Right hindlimb (tissue), 1 donor: ENCODE measurements around the gene CDHR2.

ENCODE experiments used
- DNase-seq: peaks from one replicate; pipeline ENCODE4 v3.0.0-alpha.2; 2018

Gene CDHR2

DNA sequence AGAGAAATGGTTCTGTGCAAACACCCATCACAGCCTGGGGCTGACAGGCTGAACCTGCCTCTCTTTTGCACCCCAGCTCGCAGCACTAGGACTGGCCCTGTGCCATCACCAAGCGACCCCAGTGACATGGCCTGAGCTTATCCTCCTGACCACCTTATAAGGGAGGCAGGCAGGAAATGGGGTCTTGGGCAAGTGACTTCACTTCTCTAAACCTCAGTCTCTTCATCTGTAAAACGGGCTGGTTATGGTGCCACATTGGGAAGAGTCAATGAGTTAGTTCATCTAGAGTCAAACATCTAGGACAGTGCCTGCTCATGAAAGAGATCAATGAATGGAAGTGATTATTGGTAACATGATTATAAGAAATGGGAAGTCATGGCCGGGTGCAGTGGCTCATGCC lies 75.0 kb downstream of the CDHR2 start:
- DNase-seq = no peak

DNA sequence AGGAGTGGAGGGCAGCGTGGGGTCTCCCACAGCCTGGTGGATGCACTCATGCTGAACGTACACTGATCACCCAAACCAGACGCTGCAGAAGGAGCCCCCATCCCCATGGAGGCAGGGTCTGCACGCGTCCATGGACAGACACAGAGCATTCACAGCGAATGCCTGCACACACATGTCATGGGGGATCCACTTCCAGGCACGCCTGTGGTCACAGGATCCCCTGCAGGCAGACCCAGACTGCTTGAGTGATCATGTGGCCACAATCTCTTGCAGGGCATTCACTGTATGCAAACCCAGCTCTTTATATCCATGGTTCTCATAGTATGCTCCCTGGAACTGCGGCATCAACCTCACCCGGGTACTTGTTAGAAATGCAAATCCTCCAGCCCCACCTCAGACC lies 75.8 kb downstream of the CDHR2 start:
- DNase-seq = no peak

DNA sequence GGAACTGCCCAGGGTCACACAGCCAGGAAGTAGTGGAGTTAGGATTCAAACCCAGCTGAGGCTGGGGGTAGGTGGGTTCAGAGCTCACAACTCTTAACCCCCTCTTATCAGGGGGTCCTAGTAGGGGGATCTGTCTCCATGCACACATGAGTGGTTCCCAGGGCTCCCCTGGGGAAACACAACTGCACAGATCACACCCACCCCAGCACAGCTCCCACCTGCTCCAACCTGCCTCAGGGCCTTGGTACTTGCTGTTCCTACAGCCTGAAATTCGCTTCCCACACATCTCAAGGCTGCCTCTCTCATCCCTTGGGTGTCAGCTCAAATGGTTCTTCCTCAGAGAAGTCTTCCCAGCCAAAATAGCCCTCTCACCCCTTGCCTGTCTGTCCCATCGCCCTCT lies 76.4 kb downstream of the CDHR2 start:
- DNase-seq = no peak

DNA sequence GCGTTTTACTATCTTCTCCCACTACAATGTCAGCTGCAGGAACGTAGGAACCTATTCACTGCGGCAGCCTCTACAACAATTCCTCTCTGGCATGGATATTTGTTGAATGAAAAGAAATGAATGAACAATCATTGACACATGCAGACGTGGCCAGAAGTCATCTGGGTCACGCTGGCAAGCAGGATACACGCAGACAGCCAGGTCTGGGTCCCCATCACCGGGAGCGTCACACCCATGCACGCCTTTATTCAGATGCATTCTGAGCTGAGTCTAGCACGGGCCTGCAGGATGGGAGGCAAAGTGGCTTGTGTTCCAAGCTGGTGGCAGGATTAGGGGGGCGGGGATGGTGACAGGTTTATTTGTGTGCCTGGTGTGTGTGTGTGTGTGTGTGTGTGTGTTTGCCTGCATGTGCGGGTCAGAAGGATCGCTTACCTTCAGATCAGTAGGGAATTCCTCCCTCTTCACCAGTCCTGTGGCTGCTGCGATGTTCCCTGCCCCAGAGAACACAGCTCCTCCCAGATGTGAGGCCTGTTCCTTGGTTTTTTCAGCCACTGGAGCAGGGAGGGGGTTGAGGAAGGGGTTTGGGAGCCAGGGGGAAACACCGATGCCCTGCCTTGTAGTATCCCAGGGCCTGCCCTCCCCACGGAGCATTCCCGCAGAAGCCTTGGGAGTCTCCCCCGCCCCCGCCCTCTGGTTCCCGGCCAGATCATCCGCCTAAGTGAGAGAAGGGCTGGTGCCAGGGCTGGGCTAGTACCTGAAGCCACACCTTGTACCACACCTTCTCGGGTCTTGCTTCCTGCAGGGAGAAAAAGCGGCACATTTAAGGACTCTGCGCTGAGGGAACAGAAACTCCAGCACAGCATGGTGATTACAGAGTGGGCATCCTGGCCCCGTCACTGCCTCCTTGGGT lies 77.1 kb downstream of the CDHR2 start:
- DNase-seq = no peak

DNA sequence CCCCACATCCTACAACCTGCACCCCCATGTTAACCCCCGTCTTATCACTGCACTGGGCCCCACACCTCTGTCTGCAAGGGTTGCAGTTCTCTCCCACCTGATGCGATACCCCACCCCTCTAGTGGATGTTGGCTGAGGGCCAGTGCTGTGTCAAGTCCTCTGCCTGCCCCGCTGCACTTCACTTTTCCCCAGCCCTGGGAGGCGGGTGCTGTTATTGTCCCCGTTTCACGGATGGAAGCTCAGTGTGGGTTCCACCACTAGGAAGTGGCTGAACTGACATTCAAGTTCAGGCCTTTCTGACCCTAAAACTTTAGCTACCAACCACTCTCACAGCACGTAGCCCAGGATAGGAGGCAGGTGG lies 77.7 kb downstream of the CDHR2 start:
- no peak for DNase-seq

- DNase-seq = no peak
Observed at GRCh38 chr5:176627582-176627981, 78.4 kb downstream of the CDHR2 start.

DNA sequence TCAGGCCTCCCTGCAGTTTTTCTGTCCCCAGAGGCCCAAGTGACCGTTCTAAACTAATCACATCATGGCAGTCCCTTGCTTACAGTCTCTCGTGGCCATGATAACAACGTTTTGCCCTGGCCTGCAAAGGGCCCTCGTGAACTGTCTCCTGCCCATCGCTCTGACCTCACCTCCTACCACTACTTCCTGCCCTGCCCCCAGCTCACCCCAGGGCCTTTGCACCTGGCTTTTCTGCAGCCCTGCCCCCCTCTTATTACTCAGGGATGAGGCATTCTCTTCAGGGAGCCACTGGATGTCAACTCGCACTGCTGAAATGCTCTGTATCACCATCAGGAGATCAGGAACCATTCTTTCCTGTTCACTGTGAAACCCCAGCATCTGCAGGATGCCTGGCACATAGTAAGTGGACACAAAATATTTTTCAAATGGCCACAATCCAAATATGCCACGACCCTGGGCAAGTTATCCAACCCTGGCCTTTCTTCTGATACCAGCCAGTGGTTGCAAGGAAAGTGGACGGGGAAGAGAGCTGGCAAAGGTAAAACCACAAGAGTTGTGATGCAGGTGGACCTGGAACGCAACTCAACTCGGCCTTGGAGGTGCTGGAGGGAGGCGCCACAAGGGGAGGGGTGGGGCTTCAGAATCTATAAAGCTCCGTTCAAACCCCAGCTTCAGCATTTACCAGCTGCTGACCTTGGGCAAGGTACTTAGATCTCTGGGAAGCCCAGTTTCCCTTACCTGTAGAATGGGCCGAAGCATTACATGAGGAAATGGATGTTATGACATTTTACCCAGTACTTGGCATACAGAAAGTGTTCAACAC lies 79.5 kb downstream of the CDHR2 start:
- DNase-seq = no peak

DNA sequence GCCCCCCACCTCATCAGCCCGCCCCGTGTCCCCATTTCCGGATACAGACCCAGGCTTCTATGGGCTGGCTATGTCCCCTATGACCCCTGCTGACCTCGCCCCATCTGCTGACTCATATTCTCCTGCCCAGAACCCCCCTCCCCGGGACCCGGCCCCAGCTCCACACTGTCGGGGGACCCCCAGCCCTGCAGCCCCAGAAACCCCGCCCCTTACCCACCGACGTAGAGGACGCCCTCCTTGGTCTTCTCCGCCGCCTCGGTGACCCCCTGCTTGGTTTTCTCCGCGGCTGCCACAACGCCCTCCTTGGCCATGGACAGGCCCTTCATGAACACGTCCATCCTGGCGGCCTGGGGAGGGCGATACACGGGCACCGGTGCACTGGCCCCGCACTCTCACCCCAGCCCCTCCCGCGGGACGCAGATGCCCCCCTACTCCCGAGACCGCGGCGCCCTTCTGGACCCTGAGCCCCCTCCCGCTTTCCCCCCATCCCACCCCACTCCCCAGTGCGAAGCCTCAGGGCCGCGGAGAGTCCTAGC lies 80.2 kb downstream of the CDHR2 start:
- no peak for DNase-seq

DNA sequence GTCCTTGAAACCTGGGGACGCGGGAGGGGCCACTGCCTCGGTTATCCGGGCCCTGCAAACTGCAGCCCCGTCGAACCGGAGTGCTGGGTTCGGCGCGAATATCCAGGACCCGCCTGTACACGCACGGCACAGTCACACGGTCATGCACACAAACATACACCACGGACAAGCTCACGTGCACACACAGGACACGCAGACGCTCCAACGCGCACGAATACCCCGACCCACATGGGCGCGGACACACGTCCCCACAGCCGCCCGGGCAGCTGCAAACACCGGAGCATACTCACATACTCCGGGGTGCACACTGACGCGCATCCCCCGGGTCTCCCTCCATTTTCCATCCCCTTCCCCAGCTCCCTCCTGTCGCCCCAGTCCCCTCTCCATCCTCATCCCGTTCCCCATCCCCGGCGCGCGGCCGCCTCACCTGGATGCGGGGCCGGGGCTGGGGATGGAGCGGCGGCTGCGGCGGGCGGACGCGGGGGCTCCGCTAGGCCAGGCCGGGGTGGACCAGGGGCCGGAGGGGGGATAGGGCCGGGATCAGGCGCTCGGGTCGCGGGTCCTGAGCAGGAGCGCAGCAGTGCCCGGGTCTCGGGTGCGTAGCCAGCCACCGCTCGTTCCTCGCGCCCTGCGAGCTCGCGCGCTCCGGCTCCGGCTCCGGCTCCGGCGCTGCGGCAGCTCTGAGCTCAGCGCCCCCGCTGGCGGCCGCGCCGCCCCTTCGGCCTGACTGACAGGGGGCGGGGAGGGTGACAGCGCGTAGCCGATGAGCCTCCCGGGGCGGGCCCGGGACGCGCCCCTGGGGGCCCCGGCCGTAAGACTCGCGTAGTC lies 80.9 kb downstream of the CDHR2 start, which contains the start of the genes EIF4E1B and SNCB:
Gene EIF4E1B, plus strand, starts transcription at position 823 of the 828 bp plus-strand sequence. CDS start 12,113 bp downstream, outside the sequence.
Gene SNCB, minus strand, starts transcription at position 682 of the 828 bp plus-strand sequence. CDS start 880 bp downstream, outside the sequence.
- peak; percentile 49 for DNase-seq

- DNase-seq = no peak
Observed at GRCh38 chr5:176630681-176631222, 81.6 kb downstream of the CDHR2 start.

DNA sequence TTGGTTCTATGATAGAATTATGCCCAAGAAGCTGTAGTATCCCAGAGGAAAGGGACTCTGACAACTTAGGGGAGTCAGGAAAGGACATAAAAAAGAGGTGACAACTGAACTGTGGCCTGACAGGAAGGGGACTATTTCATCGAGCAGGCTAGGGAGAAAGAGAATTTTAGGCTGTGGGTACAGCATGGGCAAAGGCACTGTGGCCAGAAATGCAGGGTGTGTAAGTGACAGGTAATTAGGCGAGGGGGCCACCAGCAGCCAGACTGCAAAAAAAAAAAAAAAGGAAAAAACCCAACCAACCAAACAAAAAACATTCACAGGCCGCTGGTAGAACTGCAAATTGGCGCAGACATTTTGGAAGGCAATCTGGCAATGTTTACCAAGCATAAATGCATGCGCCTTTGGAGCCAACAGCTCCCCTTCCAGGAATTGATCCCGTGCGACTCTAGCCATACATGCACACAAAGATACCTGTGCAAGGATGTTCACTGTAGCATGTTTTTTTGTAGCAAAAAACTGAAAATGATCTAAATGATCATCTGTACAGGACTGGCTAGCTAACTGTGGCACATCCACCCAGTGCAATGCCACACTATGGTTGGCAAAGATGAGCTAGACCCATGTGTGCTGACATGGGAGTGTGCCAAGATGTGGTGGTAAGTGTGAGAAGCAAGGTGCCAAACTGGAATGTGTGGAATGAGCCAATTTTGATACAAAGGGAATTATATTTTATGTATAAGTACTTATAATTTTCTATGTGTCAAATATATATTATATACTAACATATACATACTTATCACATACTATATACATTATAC lies 82.5 kb downstream of the CDHR2 start:
- no peak for DNase-seq

DNA sequence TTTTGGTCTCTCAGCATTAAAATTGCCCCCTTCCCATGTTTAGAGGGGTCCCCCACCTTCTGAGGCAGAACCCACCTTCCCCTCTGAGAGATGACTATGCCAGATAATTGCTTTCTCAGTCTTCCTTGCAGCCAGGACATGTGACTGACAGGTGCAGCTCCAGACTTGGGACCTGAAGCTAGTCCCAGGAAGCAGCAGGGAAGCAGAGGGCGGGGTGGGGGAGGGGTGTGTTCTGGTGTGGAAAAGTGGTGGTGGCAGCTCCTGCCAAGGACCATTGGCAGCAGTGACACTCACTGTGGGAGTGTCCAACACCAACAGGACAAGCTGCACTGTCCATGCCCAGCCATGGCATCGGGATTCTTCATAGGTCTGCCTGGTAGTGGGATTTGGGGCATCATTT lies 83.6 kb downstream of the CDHR2 start:
- DNase-seq = no peak

- DNase-seq = no peak
Observed at GRCh38 chr5:176633598-176633997, 84.5 kb downstream of the CDHR2 start.

GRCh38 chr5:176636426-176636825 lies 87.3 kb downstream of the CDHR2 start:
- DNase-seq = no peak

- DNase-seq = no peak
Observed at GRCh38 chr5:176637556-176637955, 88.4 kb downstream of the CDHR2 start.

DNA sequence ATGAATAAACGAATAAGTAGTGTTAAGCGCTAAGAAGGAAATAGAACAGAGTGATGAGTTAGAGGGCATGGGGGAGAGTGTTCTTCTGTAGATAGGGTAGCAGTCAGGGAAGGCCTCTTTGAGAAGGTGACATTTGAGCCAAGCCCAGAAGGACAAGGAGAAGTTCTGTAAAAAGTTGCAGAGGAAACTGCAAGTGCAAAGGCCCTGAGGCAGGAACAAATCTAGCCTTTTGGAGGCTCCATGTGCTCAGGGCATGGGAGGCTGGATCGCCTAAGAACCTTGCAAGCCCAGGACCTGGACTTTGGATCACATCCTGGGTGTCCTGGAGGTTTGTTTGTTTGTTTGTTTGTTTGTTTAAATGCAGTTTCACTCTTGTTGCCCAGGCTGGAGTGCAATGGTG lies 89.3 kb downstream of the CDHR2 start:
- no peak for DNase-seq

GRCh38 chr5:176639208-176639607 lies 90.1 kb downstream of the CDHR2 start:
- no peak for DNase-seq

GRCh38 chr5:176639981-176640380 lies 90.8 kb downstream of the CDHR2 start:
- peak; percentile 51 for DNase-seq

GRCh38 chr5:176640616-176641015 lies 91.5 kb downstream of the CDHR2 start:
- DNase-seq = no peak

DNA sequence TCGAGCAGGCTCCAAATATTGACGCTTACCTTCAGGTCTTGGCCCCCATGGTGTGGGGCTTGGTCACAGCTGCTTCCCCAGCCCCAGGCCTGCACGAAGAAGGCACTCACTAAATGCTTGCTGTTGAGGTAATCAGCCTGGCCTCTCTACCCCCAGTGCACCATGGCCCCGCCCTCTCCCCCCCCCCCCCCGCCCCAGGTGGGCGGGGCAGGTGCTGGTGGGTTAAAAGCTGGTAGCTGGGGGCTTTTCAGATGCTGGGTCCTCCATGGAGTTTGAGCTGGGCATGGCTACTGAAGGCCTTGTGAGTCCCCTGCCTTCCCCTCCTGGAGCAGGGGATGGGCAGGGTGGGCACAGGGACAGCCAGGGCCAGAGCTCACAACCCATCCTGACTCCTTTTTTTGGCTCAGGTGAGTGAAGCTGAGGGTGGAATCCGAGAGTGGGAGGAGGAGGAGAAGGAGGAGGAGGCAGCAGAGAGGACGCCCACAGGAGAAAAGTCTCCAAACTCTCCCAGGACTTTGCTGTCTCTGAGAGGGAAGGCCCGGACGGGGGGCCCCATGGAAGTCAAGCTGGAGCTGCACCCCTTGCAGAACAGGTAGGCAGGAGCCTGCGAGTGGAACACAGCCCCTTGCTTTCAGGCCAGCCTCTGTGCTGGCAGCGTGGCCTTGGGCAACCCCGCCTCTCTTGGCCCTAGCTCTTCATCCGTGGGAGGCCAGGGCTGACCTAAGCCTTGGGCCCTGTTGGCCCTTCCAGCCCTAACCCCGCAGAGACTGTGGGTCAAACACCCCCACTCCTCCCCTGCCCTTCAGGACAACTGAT lies 93.7 kb downstream of the CDHR2 start:
- no peak for DNase-seq
